GM18858 (cell line): ENCODE data around the gene ENAH.
"Not testable (repeated sequence)": the region's sequence is repeated elsewhere in the genome, so short reads cannot be mapped to it uniquely, and the experiment has no call there.

Experiments
- ATAC-seq: cut with Tn5 transposase; IDR thresholded peaks from one replicate; pipeline ENCODE4 v1.9.1; 2021; ENCODE audit not compliant: unreplicated experiment

ENAH gene

DNA sequence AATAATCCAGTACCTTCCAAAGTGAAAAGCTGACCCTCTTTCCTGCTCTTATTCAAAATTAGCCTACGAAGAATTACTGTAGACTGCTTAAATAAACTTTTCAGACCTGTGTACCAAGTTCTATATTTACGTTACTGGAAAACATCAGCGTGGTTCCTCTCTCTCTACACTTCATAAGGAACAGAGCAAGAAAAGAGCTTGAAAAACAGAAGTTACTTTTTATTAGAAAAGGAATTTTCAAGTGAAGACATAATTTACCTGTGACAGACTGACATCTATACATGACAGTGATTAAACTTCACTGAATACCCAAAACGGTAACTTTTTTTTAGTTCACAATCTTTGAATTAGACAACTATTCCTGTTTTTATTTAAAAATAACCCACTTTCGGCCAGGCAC, 2.7 kb downstream of the ENAH start:
- no peak for ATAC-seq

DNA sequence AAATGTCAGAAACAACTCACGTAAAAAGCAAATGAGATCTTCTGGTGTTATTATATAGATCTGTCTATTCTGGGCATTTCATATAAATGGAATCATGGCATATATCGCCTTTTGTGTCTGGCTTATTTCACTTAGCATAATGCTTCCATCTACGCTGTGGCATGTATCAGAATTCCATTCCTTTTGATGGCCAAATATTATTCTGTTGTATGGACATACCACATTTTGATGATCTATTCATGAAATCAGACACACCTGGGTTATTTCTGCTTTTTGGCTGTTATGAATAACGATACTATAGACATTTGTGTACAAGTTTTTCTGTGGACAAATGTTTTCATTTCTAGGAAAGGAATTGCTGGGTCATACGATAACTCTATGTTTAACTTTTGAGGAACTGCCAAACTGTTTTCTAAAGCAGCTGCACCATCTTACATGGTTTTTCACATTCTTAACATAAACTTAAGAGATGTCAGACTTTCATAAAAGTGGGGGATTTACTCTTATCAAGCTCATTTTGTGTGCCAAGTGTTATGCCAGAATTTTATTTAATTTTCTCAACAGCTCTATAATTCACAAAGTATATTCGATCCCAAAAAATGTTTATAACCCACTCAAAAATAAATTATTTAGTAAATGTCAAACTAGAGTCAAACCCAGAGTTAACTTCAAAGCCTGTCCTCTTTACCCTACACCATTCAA, 7.6 kb downstream of the ENAH start:
- no peak for ATAC-seq

DNA sequence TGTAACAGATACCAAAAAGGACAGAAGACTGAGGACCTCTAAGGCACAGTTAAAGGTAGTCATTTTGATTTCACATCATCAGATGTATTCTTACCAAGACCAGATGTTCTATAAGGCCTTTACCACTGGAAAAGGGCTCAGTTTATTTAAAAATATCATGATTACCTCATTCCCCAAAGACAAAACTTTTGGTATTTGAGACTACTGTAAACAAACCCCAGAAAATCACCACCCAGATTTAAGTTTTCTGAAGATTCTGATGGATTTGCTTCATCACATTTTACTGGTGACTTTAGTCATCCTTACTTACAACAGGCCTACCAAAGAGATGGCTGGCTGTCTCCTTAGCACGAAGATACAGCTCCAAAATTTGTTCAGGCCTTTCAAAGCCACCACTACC, 8.3 kb downstream of the ENAH start:
- ATAC-seq: no peak

DNA sequence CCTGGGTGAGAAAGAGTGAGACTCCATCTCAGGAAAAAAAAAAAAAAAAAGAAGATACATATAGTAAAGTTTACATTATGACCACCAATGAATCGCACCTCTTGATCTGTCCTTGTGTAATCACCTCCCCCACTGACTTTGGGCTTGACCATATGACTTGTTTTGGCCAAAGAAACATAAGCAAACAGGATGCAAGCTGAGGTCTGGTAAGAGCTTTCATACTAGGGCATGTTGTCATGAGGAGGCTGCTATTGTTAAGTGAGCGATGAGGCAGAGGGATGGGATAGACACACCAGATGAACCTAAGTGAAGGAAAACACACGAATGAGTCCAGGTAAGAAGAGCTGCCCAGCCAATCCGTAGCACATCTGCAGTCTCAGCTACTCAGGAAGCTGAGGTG, 10.7 kb downstream of the ENAH start:
- no peak for ATAC-seq

DNA sequence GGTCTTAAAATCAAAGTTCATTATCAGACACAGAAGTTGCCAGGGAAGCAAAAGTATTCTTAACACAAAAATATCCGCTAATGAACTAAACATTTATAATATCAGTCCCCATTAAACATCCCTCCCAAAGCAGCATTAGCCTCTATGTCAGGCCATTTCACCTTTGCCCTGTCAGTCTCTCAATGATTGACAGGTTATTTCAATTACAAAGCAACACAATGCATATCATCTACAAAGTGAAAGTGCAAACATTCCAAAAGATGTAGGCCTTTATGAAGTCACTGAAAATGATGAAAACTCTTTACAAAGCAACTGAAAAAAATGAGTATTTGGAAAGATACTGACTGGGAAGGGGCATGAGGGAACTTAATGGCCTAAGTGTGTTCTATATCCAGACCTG, 14.1 kb downstream of the ENAH start:
- no peak for ATAC-seq

DNA sequence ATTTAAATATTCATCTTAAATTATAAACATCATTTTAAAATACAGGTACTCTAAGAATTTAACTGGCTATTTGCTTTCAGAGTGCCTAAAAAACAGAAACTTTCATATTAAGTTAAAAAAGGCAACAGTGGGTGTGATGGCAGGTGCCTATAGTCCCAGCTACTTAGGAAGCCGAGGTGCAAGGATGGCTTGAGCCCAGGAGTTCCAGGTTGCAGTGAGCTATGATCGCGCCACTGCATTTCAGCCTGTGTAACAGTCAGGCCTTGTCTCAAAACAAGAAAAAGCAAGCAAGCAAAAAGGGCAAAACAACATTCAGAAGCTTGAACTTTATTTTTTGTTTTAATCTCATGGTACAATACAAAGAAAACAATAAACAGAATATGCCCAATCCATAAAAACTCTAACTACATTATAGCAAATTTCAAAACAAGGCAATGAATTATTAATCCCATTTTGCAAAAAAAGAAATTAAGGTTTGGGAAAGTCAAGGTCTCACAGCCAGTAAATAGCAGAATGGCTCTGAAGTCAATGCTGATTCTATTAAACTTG, 15.2 kb downstream of the ENAH start:
- no peak for ATAC-seq

DNA sequence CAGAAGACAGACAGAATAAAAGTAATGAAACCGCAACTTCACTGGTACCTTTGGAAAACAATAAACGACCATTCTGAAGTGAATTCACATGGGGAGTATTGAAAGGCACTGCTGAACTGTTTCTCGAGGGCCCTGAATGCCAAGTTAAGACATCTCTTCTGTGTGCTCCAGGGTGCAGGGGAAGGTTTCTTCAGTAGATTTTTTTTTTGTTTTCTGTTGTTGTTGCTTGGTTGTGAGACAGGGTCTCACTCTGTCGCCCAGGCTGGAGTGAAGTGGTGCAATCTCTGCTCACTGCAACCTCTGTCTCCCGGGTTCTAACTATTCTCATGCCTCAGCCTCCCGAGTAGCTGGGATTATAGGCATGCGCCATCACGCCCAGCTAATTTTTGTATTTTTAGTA, 15.9 kb downstream of the ENAH start:
- not testable (repeated sequence) for ATAC-seq

DNA sequence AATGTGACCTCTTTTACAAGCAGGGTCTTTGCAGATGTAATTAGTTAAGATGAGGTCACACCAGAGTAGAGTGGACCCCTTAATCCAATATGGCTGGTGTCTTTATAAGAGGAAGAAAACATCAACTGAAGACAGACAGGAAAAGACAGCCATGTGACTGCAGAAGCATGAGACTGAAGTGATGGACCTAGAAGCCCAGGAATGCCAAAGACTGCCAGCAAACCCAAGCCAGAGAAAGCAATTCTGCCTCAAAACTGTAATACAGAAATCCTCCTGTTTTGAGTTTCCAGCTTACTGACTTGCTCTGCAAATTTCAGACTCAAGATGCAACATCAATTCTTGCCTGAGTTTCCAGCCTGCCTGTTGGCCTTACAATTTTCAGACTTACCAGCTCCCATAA, 17.3 kb downstream of the ENAH start:
- no peak for ATAC-seq

DNA sequence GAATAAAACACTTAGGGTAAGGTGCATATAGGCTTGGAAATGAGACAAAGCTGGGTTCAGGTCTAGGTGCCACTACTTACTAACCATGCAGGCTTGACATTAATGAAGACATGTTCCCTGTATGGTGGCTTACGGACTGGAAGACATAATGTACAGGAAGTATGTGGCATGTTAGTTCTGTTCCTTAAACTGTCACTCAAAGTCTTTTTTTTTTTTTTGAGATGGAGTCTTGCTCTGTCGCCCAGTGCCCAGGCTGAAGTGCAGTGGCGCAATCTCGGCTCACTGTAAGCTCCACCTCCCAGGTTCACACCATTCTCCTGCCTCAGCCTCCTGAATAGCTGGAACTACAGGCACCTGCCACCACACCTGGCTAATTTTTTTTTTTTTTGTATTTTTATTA, 20.1 kb downstream of the ENAH start:
- not testable (repeated sequence) for ATAC-seq

DNA sequence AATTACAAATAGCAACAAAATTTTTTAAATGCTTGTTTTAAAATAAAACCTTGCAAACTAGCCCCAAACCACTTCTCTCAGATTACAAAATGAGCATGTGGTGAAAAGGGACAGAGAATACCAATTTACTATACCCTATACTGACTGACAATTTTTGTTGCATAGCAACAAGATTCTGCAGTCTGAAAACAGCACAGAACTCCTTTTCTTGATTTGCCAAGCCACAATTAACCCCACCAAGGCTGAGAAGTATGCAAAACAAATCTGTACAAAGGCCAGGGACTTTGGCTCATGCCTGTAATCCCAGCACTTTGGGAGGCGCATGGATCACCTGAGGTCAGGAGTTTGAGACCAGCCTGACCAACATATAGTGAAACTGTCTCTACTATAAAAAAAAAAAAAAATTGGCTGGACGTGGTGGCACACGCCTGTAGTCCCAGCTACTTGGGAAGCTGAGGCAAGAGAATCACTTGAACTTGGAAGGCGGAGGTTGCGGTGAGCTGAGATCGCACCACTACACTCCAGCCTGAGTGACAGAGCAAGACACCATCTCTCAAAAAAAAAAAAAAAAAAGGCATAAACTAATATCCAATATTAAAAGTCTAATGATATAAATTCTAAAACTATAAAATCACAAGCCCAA, 21.8 kb downstream of the ENAH start:
- ATAC-seq: no peak

DNA sequence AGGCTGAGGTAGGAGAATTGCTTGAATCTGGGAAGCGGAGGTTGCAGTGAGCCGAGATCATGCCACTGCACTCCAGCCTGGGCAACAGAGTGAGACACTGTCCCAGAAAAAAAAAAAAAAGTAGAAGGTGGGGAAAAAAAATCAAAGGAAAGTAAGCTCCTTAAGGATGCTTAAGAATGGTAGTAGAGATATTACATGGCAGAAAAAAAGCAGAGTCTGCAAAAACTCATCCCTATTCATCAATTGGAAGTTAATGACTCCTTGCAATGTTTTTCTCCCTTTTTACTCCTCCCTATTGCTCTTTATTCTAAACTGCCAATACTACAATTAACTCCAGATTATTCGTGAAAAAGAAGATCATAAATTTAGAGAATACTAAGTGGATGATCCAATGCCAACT, 23.4 kb downstream of the ENAH start:
- no peak for ATAC-seq

DNA sequence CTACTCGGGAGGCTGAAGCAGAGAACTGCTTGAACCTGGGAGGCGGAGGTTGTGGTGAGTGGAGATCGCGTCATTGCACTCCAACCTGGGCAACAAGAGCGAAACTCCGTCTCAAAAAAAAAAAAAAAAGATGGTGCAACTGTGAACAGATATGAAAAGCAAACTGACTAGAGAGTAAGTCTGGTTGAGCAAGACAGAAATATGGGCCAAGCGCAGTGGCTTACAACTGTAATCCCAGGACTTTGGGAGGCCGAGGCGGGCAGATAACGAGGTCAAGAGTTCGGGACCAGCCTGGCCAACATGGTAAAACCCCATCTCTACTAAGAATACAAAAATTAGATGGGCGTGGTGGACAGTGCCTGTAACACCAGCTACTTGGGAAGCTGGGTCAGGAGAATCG, 24.1 kb downstream of the ENAH start:
- not testable (repeated sequence) for ATAC-seq

DNA sequence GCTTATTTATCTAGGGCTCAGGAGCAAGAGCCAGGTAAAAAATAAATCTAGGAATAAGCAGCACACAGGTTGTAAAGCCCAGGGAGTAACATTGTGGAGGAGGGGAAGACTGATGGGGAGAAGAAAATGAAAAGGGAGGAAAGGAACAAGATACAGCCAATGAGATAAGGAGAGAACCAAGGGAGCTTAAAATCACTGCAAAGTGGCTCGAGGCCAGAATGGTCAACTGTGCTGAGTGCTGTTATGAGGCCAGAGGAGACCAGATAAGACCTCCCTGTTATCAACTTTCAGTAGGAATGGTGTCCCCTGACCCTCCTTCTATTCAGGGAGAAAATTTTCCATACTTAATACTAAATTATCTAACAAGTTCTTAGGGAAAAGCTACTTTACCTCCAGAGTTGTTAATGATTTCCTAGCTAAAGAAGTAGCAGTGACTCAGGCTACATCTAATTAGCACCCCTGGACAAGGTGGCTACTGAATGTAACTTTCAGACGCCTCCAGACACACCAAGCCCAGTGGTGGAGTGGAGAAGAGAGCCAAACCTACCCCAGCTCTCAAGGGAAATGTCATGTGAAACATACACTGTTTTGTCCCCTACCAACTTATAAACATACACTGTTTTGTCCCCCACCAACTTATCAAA, 25.5 kb downstream of the ENAH start:
- no peak for ATAC-seq

DNA sequence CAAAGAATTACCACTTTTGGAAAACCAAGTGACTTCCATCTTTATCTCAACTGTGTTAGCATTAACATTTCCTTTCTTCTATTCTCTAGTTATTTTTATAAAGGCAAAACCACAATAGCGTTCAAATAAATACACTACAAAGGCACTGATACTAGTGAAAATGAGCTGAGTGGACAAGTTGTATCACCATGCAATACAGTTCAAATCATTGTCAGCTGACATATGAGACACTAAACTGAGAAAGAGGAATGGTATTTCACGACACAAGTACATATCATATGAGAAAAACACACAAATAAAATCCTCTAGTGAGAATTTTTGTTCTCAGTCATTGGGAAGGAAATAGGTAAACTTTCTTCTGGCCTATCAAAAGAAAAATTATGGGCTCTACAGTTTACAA, 26.2 kb downstream of the ENAH start:
- no peak for ATAC-seq

DNA sequence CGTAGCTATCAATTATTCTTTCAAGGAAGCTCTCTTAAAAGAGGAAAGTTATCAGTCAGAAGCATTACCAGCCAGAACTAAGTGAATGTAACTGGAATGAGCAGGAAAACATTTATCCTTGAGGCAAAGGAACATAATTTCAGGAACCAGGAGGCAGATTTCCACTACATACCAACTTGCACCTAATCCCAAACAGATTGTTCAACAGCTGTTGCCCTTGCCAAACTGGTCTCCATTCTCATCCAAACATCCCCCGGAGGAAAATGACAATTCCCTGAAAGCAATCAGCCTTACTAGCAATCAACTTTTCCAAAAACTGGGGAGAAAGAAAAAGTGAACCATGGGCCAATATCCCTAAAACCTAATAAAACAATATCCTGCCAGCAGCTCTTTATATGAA, 35.0 kb downstream of the ENAH start:
- no peak for ATAC-seq

DNA sequence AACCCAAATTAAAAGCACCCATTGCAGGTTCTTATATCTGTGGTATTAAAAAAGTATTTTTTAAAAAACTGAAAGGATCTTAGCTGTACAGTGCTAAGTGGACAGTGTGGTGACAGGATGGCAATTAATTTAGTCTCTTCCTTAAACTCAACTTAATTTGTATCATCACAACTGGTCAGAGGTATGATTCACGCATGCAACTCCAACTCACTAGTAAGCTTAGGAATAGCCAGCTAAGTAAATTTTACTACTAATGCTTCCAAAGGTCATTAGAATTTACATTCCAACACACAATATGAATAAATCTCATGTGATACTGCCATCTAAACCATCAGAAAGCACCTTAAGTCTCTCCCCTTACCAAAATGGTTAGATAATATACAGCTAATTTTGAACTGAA, 35.4 kb downstream of the ENAH start:
- ATAC-seq: no peak

DNA sequence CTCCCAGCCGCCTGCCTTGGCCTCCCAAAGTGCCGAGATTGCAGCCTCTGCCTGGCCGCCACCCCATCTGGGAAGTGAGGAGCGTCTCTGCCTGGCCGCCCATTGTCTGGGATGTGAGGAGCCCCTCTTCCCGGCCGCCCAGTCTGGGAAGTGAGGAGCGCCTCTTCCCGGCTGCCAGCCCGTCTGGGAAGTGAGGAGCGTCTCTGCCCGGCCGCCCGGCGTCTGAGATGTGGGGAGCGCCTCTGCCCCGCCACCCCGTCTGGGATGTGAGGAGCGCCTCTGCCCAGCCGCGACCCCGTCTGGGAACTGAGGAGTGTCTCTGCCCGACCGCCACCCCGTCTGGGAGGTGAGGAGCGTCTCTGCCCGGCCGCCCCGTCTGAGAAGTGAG, 37.5 kb downstream of the ENAH start:
- not testable (repeated sequence) for ATAC-seq

DNA sequence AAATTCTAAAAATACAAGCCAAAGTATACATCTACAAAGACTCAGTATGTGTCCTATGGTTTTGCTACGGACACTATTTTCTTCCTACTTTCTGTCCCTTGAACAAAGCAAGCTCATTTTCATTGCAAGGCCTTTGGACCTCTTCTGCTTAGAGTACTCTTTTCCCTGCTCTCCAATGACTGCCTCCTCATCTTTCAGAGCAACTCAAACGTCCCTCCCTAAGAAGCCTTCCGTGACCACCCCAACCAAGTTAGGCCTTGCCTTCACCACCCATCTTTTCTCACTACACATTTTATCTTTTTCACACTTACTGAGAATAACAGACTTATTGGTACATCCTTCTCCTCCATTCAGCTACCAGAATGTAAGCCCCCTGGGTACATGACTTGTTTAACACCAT, 39.9 kb downstream of the ENAH start:
- ATAC-seq: no peak

DNA sequence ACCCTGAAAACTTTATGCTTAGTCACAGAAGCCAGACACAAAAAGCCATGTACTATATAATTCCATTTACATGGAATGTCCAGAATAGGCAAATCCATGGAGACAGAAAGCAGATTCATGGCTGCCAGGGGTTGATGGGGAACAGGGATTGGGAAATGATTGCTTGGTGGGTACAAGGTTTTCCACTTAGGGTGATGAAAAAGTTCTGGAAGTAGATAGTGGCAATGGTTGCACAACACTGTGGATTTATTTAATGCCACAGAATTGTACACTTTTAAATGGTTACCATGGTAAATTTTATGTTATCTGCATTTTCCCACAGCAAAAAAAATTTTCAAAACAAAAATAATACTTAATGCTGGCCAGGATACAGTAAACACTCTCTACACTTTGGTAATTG, 40.6 kb downstream of the ENAH start:
- no peak for ATAC-seq

DNA sequence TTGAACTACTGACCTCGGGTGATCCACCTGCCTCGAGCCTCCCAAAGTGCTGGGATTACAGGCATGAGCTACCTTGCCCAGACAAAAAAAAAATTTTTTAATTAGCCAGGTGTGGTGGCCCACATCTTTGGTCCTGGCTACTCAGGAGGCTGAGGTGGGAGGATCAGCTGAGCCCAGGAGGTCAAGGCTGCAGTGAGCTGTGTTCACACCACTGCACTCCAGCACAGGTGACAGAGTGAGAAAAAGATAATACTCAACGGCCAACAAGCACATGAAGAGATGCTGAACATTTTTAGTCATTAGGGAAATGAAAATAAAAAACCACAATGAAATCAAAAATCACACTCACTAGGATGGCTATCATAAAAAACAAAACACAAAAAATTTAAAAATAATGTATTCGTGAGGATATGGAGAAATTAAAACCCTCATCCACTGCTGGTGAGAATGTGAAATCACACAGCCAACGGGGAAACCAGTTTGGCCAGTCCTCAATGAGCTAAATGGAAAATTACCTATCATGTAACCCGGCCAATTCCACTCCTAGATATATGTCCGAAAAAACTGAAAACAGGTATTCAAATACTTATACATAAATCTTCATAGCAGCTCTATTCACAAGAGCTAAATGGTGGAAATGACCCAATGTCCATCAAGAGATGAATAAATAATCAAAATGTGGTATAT, 41.2 kb downstream of the ENAH start:
- no peak for ATAC-seq

DNA sequence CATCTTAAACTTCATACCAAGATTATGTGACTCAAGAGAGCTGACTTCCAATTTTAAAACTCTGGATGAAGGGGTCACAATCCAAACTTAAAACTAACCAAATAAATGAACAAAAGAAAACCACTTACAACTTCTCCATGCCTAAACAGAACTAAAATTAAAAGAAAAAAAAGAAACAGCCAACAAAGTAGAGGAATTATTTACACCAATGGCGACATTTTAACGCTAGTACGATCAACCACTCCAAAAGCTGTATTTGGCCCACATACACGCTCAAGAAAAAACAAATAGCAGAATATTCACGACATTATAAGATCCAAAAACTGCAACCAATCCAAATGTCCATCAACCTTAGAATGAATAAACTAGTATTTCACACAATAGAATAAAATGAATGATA, 42.4 kb downstream of the ENAH start:
- no peak for ATAC-seq
